ENCODE data around the gene CBX5. TPM values are rescaled to one million over a fixed set of nuclear protein-coding genes. Genes with fewer than 3 reads are reported as not detected.

The CBX5 gene
- polyA plus RNA-seq, 1 donor (not counting 4 experiments of a cell fraction or from before 2014, with no cell fraction given), result 25.8 TPM

DNA sequence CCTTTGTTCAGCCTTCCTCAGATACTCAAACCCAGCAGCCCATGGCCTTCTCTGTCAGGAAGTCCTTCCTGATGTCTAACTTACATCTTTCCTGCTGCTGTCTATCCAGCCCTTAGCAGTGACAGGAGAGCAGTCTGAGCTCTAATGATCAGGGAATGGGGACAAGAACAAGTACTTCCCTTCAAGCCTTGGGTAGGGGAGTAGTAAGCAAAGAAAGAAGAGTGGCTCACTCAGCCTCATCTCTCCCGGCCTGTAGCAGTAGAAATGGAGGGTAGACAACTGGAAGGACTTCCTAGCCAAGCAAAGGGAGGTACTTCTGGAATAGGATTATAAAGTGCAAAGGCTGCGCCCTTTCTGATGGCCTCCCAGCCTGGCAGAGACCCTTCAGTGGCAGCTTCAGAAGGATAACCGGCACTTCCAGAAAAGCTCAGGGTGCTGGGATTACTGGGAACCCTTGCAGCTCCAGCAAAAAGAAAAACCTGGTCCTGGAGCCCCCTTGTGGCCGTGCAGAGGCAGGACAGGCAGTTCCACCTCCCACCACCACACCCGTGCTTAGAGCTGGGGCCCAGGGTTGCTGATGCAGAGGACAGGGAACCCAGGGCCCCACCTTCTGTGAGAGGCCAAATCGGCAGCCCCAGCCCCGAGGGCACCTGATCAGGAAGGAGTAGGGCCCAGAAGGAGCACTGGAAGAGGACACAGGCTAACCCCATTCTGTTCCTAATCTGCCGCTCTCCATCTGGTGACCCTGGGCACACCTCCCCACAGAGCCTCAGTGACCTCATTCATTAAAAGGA, 78.7 kb downstream of the CBX5 start:
- no peaks in the 10 kb centered on the region for H3K79me2 ChIP-seq (ENCODE audit: control insufficient read depth, insufficient read depth, low read length)
- DNase-seq (ENCODE audit: low read depth, low spot score) (no peak), FAIRE-seq (peak; percentile 5)
- no peaks in the 10 kb centered on the region for H3K9me1 ChIP-seq (ENCODE audit: control insufficient read depth, extremely low read depth, insufficient read depth, low read length)
- no peak overlapping the region for H3K4me2 ChIP-seq (ENCODE audit: control insufficient read depth, extremely low read depth, insufficient read depth, low read depth, low read length)
- H2AFZ ChIP-seq (ENCODE audit: control insufficient read depth, low read length), result peak overlapping the region; percentile 1
- H3K4me3 ChIP-seq (ENCODE audit: control insufficient read depth in 2 of 3, extremely low read depth in 1 of 3, insufficient read depth in 2 of 3, low read depth in 1 of 3, low read length in 3 of 3), result no peak overlapping the region
- no peaks in the 10 kb centered on the region for H3K36me3 ChIP-seq (ENCODE audit: control insufficient read depth in 2 of 2, extremely low read depth in 1 of 2, insufficient read depth in 2 of 2, low read length in 2 of 2)
- no peak overlapping the region for H3K27ac ChIP-seq (ENCODE audit: control insufficient read depth, insufficient read depth, low read length)
- no peaks in the 10 kb centered on the region for H4K20me1 ChIP-seq (ENCODE audit: control insufficient read depth, extremely low read depth, insufficient read depth, low read length)
- H3K9ac ChIP-seq (ENCODE audit: control insufficient read depth, extremely low read depth, insufficient read depth, low read length), result no peak overlapping the region
- H3K27me3 ChIP-seq (ENCODE audit: control insufficient read depth, extremely low read depth, insufficient read depth, low read length), result no peaks in the 10 kb centered on the region
- H3K9me3 ChIP-seq (ENCODE audit: control insufficient read depth, low read depth, low read length), result no peaks in the 10 kb centered on the region
- dilution Hi-C loops (cut with MboI; ENCODE audit: extremely low pct_ligation_motif_present, low sequenced_read_pairs), result no loop called here
- peaks cover 19% of the 10 kb centered on the region for H3K4me1 ChIP-seq (ENCODE audit: control insufficient read depth, extremely low read depth, insufficient read depth, low read length)
- TF ChIP-seq, protein P1, sequence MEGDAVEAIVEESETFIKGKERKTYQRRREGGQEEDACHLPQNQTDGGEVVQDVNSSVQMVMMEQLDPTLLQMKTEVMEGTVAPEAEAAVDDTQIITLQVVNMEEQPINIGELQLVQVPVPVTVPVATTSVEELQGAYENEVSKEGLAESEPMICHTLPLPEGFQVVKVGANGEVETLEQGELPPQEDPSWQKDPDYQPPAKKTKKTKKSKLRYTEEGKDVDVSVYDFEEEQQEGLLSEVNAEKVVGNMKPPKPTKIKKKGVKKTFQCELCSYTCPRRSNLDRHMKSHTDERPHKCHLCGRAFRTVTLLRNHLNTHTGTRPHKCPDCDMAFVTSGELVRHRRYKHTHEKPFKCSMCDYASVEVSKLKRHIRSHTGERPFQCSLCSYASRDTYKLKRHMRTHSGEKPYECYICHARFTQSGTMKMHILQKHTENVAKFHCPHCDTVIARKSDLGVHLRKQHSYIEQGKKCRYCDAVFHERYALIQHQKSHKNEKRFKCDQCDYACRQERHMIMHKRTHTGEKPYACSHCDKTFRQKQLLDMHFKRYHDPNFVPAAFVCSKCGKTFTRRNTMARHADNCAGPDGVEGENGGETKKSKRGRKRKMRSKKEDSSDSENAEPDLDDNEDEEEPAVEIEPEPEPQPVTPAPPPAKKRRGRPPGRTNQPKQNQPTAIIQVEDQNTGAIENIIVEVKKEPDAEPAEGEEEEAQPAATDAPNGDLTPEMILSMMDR (optimal IDR thresholded peaks at IDR 0.05 in 1 of 3, IDR thresholded peaks at IDR 0.05 in 1 of 3, conservative IDR thresholded peaks at IDR 0.05 in 1 of 3; ENCODE audit: extremely low read depth in 1 of 3, insufficient read depth in 2 of 3, low read length in 3 of 3), result peak; percentile 80 to 99 (median 96)
- TF ChIP-seq EZH2 (IDR thresholded peaks at IDR 0.05; ENCODE audit: low read length), result no peak

DNA sequence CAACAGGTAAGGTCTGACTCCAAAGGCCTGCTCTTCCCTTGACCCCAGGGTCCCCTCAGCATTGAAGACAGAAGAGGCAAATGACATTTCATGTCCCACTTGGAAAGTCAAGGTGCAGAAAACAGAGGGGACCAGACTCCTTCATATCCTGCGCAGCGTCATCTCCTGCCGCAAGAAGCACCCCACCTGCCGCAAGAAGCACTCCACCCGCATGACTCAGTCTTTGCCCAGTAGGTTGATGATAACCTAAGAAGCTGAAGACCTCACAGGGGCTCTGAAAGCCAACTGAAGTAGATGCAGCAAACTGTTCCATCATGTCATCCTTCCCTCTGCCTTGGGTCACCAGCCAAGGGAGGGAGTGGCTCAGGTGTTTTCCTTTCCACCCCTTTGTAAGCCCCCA, 79.5 kb downstream of the CBX5 start:
- no peak for FAIRE-seq
- no peak overlapping the region for H3K4me3 ChIP-seq (ENCODE audit: control insufficient read depth in 2 of 3, extremely low read depth in 1 of 3, insufficient read depth in 2 of 3, low read depth in 1 of 3, low read length in 3 of 3)
- H3K36me3 ChIP-seq (ENCODE audit: control insufficient read depth in 2 of 2, extremely low read depth in 1 of 2, insufficient read depth in 2 of 2, low read length in 2 of 2), result no peaks in the 10 kb centered on the region
- H2AFZ ChIP-seq (ENCODE audit: control insufficient read depth, low read length), result no peak overlapping the region
- H3K9me3 ChIP-seq (ENCODE audit: control insufficient read depth, low read depth, low read length), result no peaks in the 10 kb centered on the region
- no peaks in the 10 kb centered on the region for H3K27me3 ChIP-seq (ENCODE audit: control insufficient read depth, extremely low read depth, insufficient read depth, low read length)
- dilution Hi-C loops (cut with MboI; ENCODE audit: extremely low pct_ligation_motif_present, low sequenced_read_pairs), result no loop called here
- no peaks in the 10 kb centered on the region for H3K79me2 ChIP-seq (ENCODE audit: control insufficient read depth, insufficient read depth, low read length)
- H3K9me1 ChIP-seq (ENCODE audit: control insufficient read depth, extremely low read depth, insufficient read depth, low read length), result no peaks in the 10 kb centered on the region
- H3K9ac ChIP-seq (ENCODE audit: control insufficient read depth, extremely low read depth, insufficient read depth, low read length), result no peak overlapping the region
- no peak overlapping the region for H3K27ac ChIP-seq (ENCODE audit: control insufficient read depth, insufficient read depth, low read length)
- DNase-seq (ENCODE audit: low read depth, low spot score), result no peak
- TF ChIP-seq, protein P1 (optimal IDR thresholded peaks at IDR 0.05 in 1 of 3, IDR thresholded peaks at IDR 0.05 in 1 of 3, conservative IDR thresholded peaks at IDR 0.05 in 1 of 3; ENCODE audit: extremely low read depth in 1 of 3, insufficient read depth in 2 of 3, low read length in 3 of 3), result no peak
- no peak for TF ChIP-seq EZH2 (IDR thresholded peaks at IDR 0.05; ENCODE audit: low read length)
- peaks cover 19% of the 10 kb centered on the region for H3K4me1 ChIP-seq (ENCODE audit: control insufficient read depth, extremely low read depth, insufficient read depth, low read length)
- no peaks in the 10 kb centered on the region for H4K20me1 ChIP-seq (ENCODE audit: control insufficient read depth, extremely low read depth, insufficient read depth, low read length)
- H3K4me2 ChIP-seq (ENCODE audit: control insufficient read depth, extremely low read depth, insufficient read depth, low read depth, low read length), result peak overlapping the region; percentile 19

All from keratinocyte (primary cell).